Stimulated activated CD8-positive, alpha-beta memory T cell treated with anti-CD3 and anti-CD28 coated beads, Interleukin-12 subunit alpha, Interleukin-12 subunit beta, amount 100 ng/mL, for 4 hours (primary cell): ENCODE data around the gene RSBN1.
"Not testable (repeated sequence)": the region's sequence is repeated elsewhere in the genome, so short reads cannot be mapped to it uniquely, and the experiment has no call there.

ENCODE experiments used
- DNase-seq: peaks from one replicate; pipeline ENCODE4 v3.0.0-alpha.2; 2020; ENCODE audit warnings: low read depth

RSBN1 gene

GRCh38 chr1:113780374-113781146, 31.7 kb downstream of the RSBN1 start:
- no peak for DNase-seq

GRCh38 chr1:113779542-113779941, 32.7 kb downstream of the RSBN1 start:
- no peak for DNase-seq

- no peak for DNase-seq
Observed at GRCh38 chr1:113777561-113777960, 34.7 kb downstream of the RSBN1 start.

- DNase-seq, result no peak
Observed at GRCh38 chr1:113770031-113770430, 42.2 kb downstream of the RSBN1 start.

GRCh38 chr1:113769601-113769970, 42.7 kb downstream of the RSBN1 start:
- DNase-seq, result no peak

GRCh38 chr1:113768916-113769600, 43.2 kb downstream of the RSBN1 start:
- no peak for DNase-seq

- no peak for DNase-seq
Observed at GRCh38 chr1:113765306-113766230, 46.7 kb downstream of the RSBN1 start.

- no peak for DNase-seq
Observed at GRCh38 chr1:113763661-113764060, 48.6 kb downstream of the RSBN1 start.

- DNase-seq, result no peak
Observed at GRCh38 chr1:113761937-113762336, 50.3 kb downstream of the RSBN1 start.

GRCh38 chr1:113760102-113761080, 51.9 kb downstream of the RSBN1 start:
- DNase-seq, result no peak

- DNase-seq, result peak; percentile 40
Observed at GRCh38 chr1:113759333-113760101, 52.8 kb downstream of the RSBN1 start, which contains the start of gene PHTF1. Gene PHTF1, minus strand, starts transcription at chr1:113759486. Its CDS starts 783 bp downstream, at chr1:113758703.

GRCh38 chr1:113758631-113759332, 53.5 kb downstream of the RSBN1 start:
- DNase-seq, result peak; percentile 37

GRCh38 chr1:113756461-113756860, 55.8 kb downstream of the RSBN1 start:
- DNase-seq, result no peak

- DNase-seq, result not testable (repeated sequence)
Observed at GRCh38 chr1:113753333-113753732, 58.9 kb downstream of the RSBN1 start.

GRCh38 chr1:113751516-113751915, 60.8 kb downstream of the RSBN1 start:
- DNase-seq, result no peak

- no peak for DNase-seq
Observed at GRCh38 chr1:113751114-113751513, 61.2 kb downstream of the RSBN1 start.

GRCh38 chr1:113749402-113749801, 62.9 kb downstream of the RSBN1 start:
- no peak for DNase-seq

- DNase-seq, result no peak
Observed at GRCh38 chr1:113747376-113747775, 64.9 kb downstream of the RSBN1 start.

GRCh38 chr1:113745425-113745824, 66.9 kb downstream of the RSBN1 start:
- DNase-seq, result no peak

- DNase-seq, result no peak
Observed at GRCh38 chr1:113744114-113744513, 68.2 kb downstream of the RSBN1 start.
